Right atrium auricular region (tissue), 2 donors: ENCODE measurements around the gene P2RY6. TPM values are rescaled to one million over a fixed set of nuclear protein-coding genes. Genes with fewer than 3 reads are reported as not detected.
A peak's percentile ranks its signal among the peaks of the same experiment; 100 is the strongest.

Source experiments
- DNase-seq: peaks from one replicate; pipeline ENCODE4 v3.0.0-alpha.2; 2019; ENCODE audit warnings: low spot score
- H3K27ac ChIP-seq, 2 donors: fragments of 200-600 bp; sonication (generic); 1 replicate in 1 of 2; 2 replicates in 1 of 2; pipeline ENCODE4 v1.5.1; 2016 to 2019
- H3K27me3 ChIP-seq, 2 donors: fragments of 200-600 bp; sonication (generic); one replicate each; pipeline versions ENCODE4 v1.5.1 to v1.6.0; 2017 to 2019
- H3K36me3 ChIP-seq: fragments of 200-600 bp; sonication (generic); one replicate; pipeline ENCODE4 v1.5.1; 2016
- H3K4me1 ChIP-seq, 2 donors: fragments of 200-600 bp; sonication (generic); one replicate each; pipeline versions ENCODE4 v1.5.1 to v1.6.0; 2017 to 2019
- H3K4me3 ChIP-seq, 2 donors: fragments of 200-600 bp; sonication (generic); 1 replicate in 1 of 2; 2 replicates in 1 of 2; pipeline ENCODE4 v1.5.1; 2017 to 2019; ENCODE audit warnings: mild to moderate bottlenecking in 1 of 2, moderate library complexity in 1 of 2
- H3K9me3 ChIP-seq, 2 donors: fragments of 200-600 bp; sonication (generic); one replicate each; pipeline ENCODE4 v1.5.1; 2019
- CTCF ChIP-seq, 2 donors: fragments of 200-600 bp; sonication (generic); IDR thresholded peaks; one replicate each; pipeline ENCODE4 v1.5.1; 2019; ENCODE audit warnings: antibody characterized with exemption in 2 of 2
- total RNA-seq, 2 donors: library from RNA; depleted of rRNA; stranded (reverse); fragments of >200 nt; gene quantifications; one replicate each; pipeline ENCODE4 v1.1.0, GENCODE V29; 2016

P2RY6 gene
- total RNA-seq, 2 donors from 2014 or later: 0.19 to 1.9 TPM

- TF ChIP-seq CTCF (IDR thresholded peaks at IDR 0.05): no peak
- H3K27me3 ChIP-seq: no peaks in the 10 kb centered on the region
- no peak overlapping the region for H3K4me3 ChIP-seq
- H3K9me3 ChIP-seq: no peaks in the 10 kb centered on the region
- H3K36me3 ChIP-seq: no peaks in the 10 kb centered on the region
- H3K4me1 ChIP-seq: peaks cover 0 to 20% of the 10 kb centered on the region in 2 donors
- DNase-seq: peak; percentile 58
- peak overlapping the region; percentile 56 to 71 for H3K27ac ChIP-seq
Measured at GRCh38 chr11:73257342-73258103, 14.6 kb upstream of the P2RY6 start.

DNA sequence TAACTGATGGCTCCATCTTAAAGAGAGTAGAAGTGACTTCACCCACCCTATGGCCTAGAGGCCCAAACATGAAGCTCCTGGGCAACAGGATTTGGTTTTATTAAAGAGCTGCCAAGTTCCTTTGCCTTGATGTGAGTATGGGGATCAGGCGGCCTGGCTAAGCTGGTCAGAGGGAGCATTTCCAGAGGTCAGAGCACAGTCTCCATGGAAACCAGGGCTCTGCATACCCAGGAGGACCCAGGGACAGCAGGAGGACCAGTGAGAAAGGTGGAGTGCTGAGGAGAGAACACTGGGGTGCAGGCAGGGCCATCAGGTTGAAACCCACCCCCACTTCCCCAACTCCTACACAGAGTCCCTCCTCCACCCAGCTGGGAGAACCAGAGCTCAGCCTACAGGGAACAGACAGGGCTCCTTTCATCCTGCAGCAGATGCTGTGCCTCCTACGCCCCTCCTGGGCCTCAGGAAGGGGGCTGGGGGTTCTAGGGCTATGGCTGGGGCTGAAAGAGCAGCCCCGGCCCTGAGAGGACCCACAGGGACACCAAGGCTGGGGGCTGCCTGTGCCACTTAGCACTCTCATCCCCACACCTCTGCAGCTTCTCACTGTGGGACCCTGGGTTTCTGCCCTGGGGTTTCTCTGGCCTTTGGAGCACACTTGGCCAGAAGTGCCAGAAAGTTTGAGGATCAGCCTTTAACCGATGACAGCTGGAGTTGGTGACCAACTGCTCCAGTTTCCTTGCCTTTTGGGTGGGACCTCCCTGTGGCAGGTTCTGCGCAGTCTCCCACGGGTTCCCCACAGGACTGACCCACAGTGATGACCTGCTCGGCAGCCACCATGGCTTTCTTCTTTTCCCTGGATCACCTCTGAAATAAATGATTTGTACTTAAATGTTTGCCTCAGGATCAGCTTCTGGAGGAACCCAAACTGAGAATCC is 13.8 kb upstream of the P2RY6 start:
- DNase-seq: peak; percentile 18

GRCh38 chr11:73259406-73260126 is 12.6 kb upstream of the P2RY6 start:
- no peaks in the 10 kb centered on the region for H3K27me3 ChIP-seq
- DNase-seq: peak; percentile 2

More for the DNA sequence above, 13.8 kb upstream of the P2RY6 start:
- Histone ChIP-seq H3K4me1 (peaks cover 0 to 20% of the 10 kb centered on the region in 2 donors), H3K27me3 (no peaks in the 10 kb centered on the region), H3K27ac (peak overlapping the region; percentile 56 to 71), H3K36me3 (no peaks in the 10 kb centered on the region), H3K9me3 (no peaks in the 10 kb centered on the region), H3K4me3 (no peak overlapping the region)
- TF ChIP-seq CTCF (IDR thresholded peaks at IDR 0.05): no peak

DNA sequence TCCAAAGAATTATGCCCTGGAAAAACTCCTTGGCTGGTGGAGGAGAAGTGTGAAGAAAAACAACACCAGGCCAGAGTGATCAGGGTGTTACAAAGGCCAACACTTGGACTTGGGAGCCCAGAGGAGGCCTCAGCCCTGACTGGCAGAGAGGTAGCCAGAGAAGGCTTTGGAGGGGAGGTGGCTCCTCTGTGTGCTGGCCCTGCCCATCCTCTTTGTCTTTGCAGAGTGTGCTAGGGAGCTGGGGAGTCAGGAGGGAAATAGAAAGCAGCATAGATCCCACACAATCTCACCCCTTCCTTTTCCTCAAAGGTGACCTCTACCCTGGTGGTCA is 12.0 kb upstream of the P2RY6 start:
- Histone ChIP-seq H3K27me3 (no peaks in the 10 kb centered on the region), H3K36me3 (no peaks in the 10 kb centered on the region), H3K4me3 (no peak overlapping the region), H3K27ac (no peak overlapping the region), H3K9me3 (no peaks in the 10 kb centered on the region), H3K4me1 (peaks cover 0 to 30% of the 10 kb centered on the region in 2 donors)
- TF ChIP-seq CTCF (IDR thresholded peaks at IDR 0.05): no peak
- peak; percentile 1 for DNase-seq

More at GRCh38 chr11:73259406-73260126, 12.6 kb upstream of the P2RY6 start:
- Histone ChIP-seq H3K27ac (no peak overlapping the region), H3K9me3 (no peaks in the 10 kb centered on the region), H3K4me1 (peaks cover 0 to 25% of the 10 kb centered on the region in 2 donors), H3K4me3 (no peak overlapping the region), H3K36me3 (no peaks in the 10 kb centered on the region)
- no peak for TF ChIP-seq CTCF (IDR thresholded peaks at IDR 0.05)

DNA sequence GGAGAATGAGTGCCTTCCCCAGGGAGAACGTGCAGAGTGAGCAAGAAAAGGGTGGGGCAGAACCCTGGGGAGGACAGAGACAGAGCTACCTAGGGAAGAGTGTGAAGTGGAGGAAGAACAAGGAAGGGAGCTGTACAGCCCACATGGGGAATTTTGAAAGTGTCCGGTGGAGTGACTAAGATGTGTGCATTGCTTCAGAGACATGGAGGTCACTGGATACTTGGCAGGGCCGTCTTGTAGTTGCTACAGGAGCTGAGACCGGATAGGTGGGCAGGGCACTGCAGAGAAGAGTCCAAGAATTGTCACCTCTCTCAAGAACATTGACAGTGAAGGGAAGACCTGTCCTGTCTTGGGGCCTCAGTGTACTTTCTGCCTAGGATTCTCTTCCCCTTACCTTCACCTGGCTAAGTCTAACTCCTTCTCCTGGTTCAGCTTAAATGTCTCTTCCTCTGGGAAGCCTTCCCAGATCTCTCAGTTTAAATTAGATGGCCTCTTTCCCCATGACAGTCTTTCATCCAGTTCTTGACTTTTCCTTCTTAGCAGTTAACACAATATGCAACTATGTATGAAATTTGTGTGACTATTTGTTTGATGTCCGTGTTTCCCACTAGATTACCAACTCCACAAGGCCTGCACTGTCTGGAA is 9.2 kb upstream of the P2RY6 start:
- no peak for TF ChIP-seq CTCF (IDR thresholded peaks at IDR 0.05)
- no peak overlapping the region for H3K27ac ChIP-seq
- H3K9me3 ChIP-seq: no peaks in the 10 kb centered on the region
- no peak overlapping the region for H3K4me3 ChIP-seq
- no peaks in the 10 kb centered on the region for H3K27me3 ChIP-seq
- peak; percentile 50 for DNase-seq
- peaks cover 0 to 34% of the 10 kb centered on the region in 2 donors for H3K4me1 ChIP-seq
- H3K36me3 ChIP-seq: no peaks in the 10 kb centered on the region
